IMR-90 (cell line): ENCODE data around the gene HES4. TPM values are rescaled to one million over a fixed set of nuclear protein-coding genes. Genes with fewer than 3 reads are reported as not detected.
A peak's percentile ranks its signal among the peaks of the same experiment; 100 is the strongest.

Source experiments
- ATAC-seq: fragments of 200-7000 bp; cut with Tn5 transposase; 2 replicates; pipeline ENCODE4 v1.9.1; 2020; ENCODE audit warnings: low read depth, mild to moderate bottlenecking, moderate library complexity
- BruUV-seq: library from RNA; stranded (reverse); fragments of 400-500 nt; replicated peaks from 2 replicates; lab custom pipeline; 2021; lab: Mats Ljungman, UMichigan
- CTCF ChIA-PET: fragments of 300-600 bp; formaldehyde crosslinking; extraction: SDS; loops from one replicate; lab custom pipeline; 2021; ENCODE audit warnings: antibody characterized with exemption; lab: Yijun Ruan, JAX
- POLR2A ChIA-PET: fragments of 300-600 bp; sonication (Branson Sonifier 250); formaldehyde crosslinking; loops from one replicate; lab custom pipeline; 2022; ENCODE audit warnings: antibody characterized with exemption; ENCODE audit not compliant: unreplicated experiment; lab: Charles Lee
- DNase-seq: peaks from one replicate; pipeline ENCODE4 v3.0.0; 2013
- H2AFZ ChIP-seq: replicated peaks from 2 replicates; pipeline ENCODE3; 2013; ENCODE audit warnings: low read length, mild to moderate bottlenecking; ENCODE audit not compliant: poor library complexity
- H2AK5ac ChIP-seq: 2 replicates; pipeline ENCODE4 v1.6.1; 2013; ENCODE audit warnings: low read depth, low read length, inconsistent platforms
- H2AK9ac ChIP-seq: replicated peaks from 2 replicates; pipeline ENCODE3; 2013; ENCODE audit warnings: mild to moderate bottlenecking, low read depth, low read length, moderate library complexity; ENCODE audit not compliant: poor library complexity
- H2BK120ac ChIP-seq: 2 replicates; pipeline ENCODE4 v1.6.1; 2013; ENCODE audit warnings: low read depth, low read length, inconsistent platforms
- H2BK15ac ChIP-seq: 3 replicates; pipeline ENCODE4 v1.6.1; 2013; ENCODE audit warnings: low read depth, low read length, inconsistent platforms
- H2BK20ac ChIP-seq: 2 replicates; pipeline ENCODE4 v1.6.1; 2013; ENCODE audit warnings: low read depth, mild to moderate bottlenecking, inconsistent platforms, low read length, moderate library complexity
- H2BK5ac ChIP-seq: 2 replicates; pipeline ENCODE4 v1.6.1; 2013; ENCODE audit warnings: mild to moderate bottlenecking, low read depth, low read length, inconsistent platforms; ENCODE audit not compliant: poor library complexity, severe bottlenecking
- H3K14ac ChIP-seq: replicated peaks from 2 replicates; pipeline ENCODE4 v1.6.1; 2013; ENCODE audit warnings: low read depth, low read length, inconsistent platforms
- H3K18ac ChIP-seq: 2 replicates; pipeline ENCODE4 v1.6.1; 2013; ENCODE audit warnings: low read depth, low read length, control low read depth
- H3K23ac ChIP-seq: 2 replicates; pipeline ENCODE4 v1.6.1; 2013; ENCODE audit warnings: low read depth, low read length, inconsistent platforms
- H3K27ac ChIP-seq: 2 replicates; pipeline ENCODE4 v1.5.1; 2013; ENCODE audit warnings: mild to moderate bottlenecking, control low read depth, low read length; ENCODE audit not compliant: insufficient read depth
- H3K27me3 ChIP-seq: 2 replicates; pipeline ENCODE4 v1.6.1; 2013; ENCODE audit warnings: low read length; ENCODE audit not compliant: control insufficient read depth, insufficient read depth
- H3K36me3 ChIP-seq: 2 replicates; pipeline ENCODE4 v1.6.1; 2013; ENCODE audit warnings: low read length, mixed read lengths; ENCODE audit not compliant: control insufficient read depth, insufficient read depth
- H3K4ac ChIP-seq: 2 replicates; pipeline ENCODE4 v1.6.1; 2013; ENCODE audit warnings: low read depth, low read length, inconsistent platforms
- H3K4me1 ChIP-seq: 2 replicates; pipeline ENCODE4 v1.6.1; 2013; ENCODE audit warnings: low read length, mixed read lengths; ENCODE audit not compliant: control insufficient read depth, insufficient read depth
- H3K4me2 ChIP-seq: 2 replicates; pipeline ENCODE4 v1.6.1; 2013; ENCODE audit warnings: low read depth, mild to moderate bottlenecking, control low read depth, low read length, moderate library complexity
- H3K4me3 ChIP-seq: 2 replicates; pipeline ENCODE4 v1.5.1; 2013; ENCODE audit warnings: low read depth, mild to moderate bottlenecking, control low read depth, low read length, moderate library complexity; ENCODE audit not compliant: insufficient read depth
- H3K56ac ChIP-seq: 2 replicates; pipeline ENCODE4 v1.6.1; 2013; ENCODE audit warnings: low read length, inconsistent platforms; ENCODE audit not compliant: insufficient read depth; ENCODE audit errors: extremely low read depth
- H3K79me1 ChIP-seq, 2 experiments: 2 replicates each; pipeline ENCODE4 v1.6.1; 2013; ENCODE audit warnings: low read length in 2 of 2, inconsistent platforms in 1 of 2, low read depth in 1 of 2
- H3K9ac ChIP-seq: 2 replicates; pipeline ENCODE4 v1.6.1; 2013; ENCODE audit warnings: low read depth, low read length, control low read depth
- H3K9me1 ChIP-seq: 2 replicates; pipeline ENCODE4 v1.6.1; 2013; ENCODE audit warnings: low read length, inconsistent platforms; ENCODE audit not compliant: insufficient read depth
- H3K9me3 ChIP-seq: 2 replicates; pipeline ENCODE4 v1.6.1; 2013; ENCODE audit warnings: low read length; ENCODE audit not compliant: control insufficient read depth, insufficient read depth
- H4K20me1 ChIP-seq: 2 replicates; pipeline ENCODE4 v1.6.1; 2013; ENCODE audit warnings: low read length, inconsistent platforms; ENCODE audit not compliant: insufficient read depth
- H4K5ac ChIP-seq: 2 replicates; pipeline ENCODE4 v1.6.1; 2013; ENCODE audit warnings: mild to moderate bottlenecking, low read depth, low read length, control low read depth
- H4K8ac ChIP-seq, 2 experiments: 2 replicates each; pipeline ENCODE4 v1.6.1; 2013; ENCODE audit warnings: low read depth in 2 of 2, low read length in 2 of 2, control low read depth in 1 of 2, inconsistent platforms in 1 of 2
- H4K91ac ChIP-seq: 2 replicates; pipeline ENCODE4 v1.6.1; 2013; ENCODE audit warnings: low read depth, low read length, inconsistent platforms; ENCODE audit not compliant: insufficient read depth
- CEBPB ChIP-seq: IDR thresholded peaks from 2 replicates; pipeline ENCODE4 v1.6.1; 2012; ENCODE audit warnings: low read depth, low read length, improper control_type of control experiment
- MXI1 ChIP-seq: IDR thresholded peaks from 2 replicates; pipeline ENCODE4 v1.6.1; 2012; ENCODE audit warnings: low read depth, mild to moderate bottlenecking, low read length, moderate library complexity, borderline replicate concordance
- NFE2L2 ChIP-seq: fragments of 150-350 bp; IDR thresholded peaks from 2 replicates; pipeline ENCODE4 v1.6.1; 2016; ENCODE audit warnings: low read depth, mild to moderate bottlenecking, low read length
- POLR2A ChIP-seq: IDR thresholded peaks from 2 replicates; pipeline ENCODE4 v1.6.1; 2012; ENCODE audit warnings: mild to moderate bottlenecking, low read depth, low read length
- RAD21 ChIP-seq: IDR thresholded peaks from 2 replicates; pipeline ENCODE4 v1.6.1; 2012; ENCODE audit warnings: low read length, improper control_type of control experiment
- RFX5 ChIP-seq: IDR thresholded peaks from 2 replicates; pipeline ENCODE4 v1.8.0; 2012; ENCODE audit warnings: low read depth, mild to moderate bottlenecking, low read length, moderate library complexity
- WGBS, 2 experiments: methylation state at CpG; one replicate each; pipeline versions ENCODE4 v1.1.5 to v1.1.7; 2013; ENCODE audit warnings: missing lambda C conversion rate in 2 of 2; ENCODE audit not compliant: insufficient read length in 1 of 2; ENCODE audit errors: extremely low coverage in 2 of 2; 5-methylcytosine and 5-hydroxymethylcytosine counted together
- dilution Hi-C: fragments of 300-500 bp; cut with HindIII; formaldehyde crosslinking; loops from one replicate; pipeline ENCODE4 v1.14.3; 2018; ENCODE audit warnings: low sequenced_read_pairs; ENCODE audit not compliant: unreplicated experiment
- in situ Hi-C: fragments of 300-500 bp; cut with MboI; formaldehyde crosslinking; loops from 3 replicates; pipeline ENCODE4 v1.14.3; 2019; ENCODE audit warnings: low sequenced_read_pairs, inconsistent platforms, mixed read lengths
- intact Hi-C: fragments of 100-400 bp; cut with micrococcal nuclease; formaldehyde crosslinking; loops from 2 replicates; pipeline ENCODE4 v1.10.0; 2022
- polyA plus RNA-seq, 3 experiments: library from polyadenylated mRNA; depleted of rRNA; stranded (reverse); fragments of >200 nt; gene quantifications; 2 replicates each; pipeline ENCODE4 v1.2.3, GENCODE V29; 2012; ENCODE audit warnings: low replicate concordance in 1 of 3
- total RNA-seq: library from RNA; depleted of rRNA; stranded (reverse); fragments of >200 nt; gene quantifications from 2 replicates; pipeline ENCODE4 v1.2.3, GENCODE V29; 2012
- TF ChIP-seq, protein P1 (sequence below): fragments of 150-350 bp; IDR thresholded peaks from 2 replicates; pipeline ENCODE4 v1.6.1; 2016; ENCODE audit warnings: low read depth, mild to moderate bottlenecking, low read length, moderate library complexity, borderline replicate concordance
- TF ChIP-seq, protein P2 (sequence below): fragments of 150-350 bp; IDR thresholded peaks from 2 replicates; pipeline ENCODE4 v1.6.1; 2017; ENCODE audit warnings: mild to moderate bottlenecking, antibody characterized with exemption, low read length, low read depth
- TF ChIP-seq, protein P3 (sequence below): conservative IDR thresholded peaks from 2 replicates; pipeline ENCODE4 v1.5.1; 2012; ENCODE audit warnings: mild to moderate bottlenecking, low read depth, low read length, improper control_type of control experiment

Gene HES4
- total and polyA plus RNA-seq, 2 of the 4 experiments (the other 2 are of a cell fraction): 1.4 to 11.7 TPM

DNA sequence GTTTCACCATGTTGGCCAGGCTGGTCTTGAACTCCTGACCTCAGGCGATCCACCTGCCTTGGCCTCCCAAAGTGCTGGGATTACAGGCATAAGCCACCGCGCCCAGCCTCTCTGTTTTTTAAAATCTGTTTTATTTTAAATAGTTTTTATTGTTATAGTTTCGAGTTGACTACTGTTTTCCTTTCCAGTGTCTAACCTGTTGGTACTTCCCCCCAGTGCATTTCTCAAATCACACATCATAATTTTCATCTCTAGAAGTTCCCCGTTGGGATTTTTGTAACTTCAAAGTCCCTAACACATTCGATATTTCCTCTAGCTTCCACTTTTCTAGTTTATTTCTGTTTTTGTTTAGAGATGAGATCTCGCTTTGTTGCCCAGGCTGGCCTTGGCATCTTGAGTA, 7.5 kb downstream of the HES4 start:
- Histone ChIP-seq H3K4me2 (no peak overlapping the region), H3K36me3 (no peaks in the 10 kb centered on the region), H2AK5ac (no peak overlapping the region), H3K9me3 (peaks cover 10% of the 10 kb centered on the region), H2BK20ac (no peak overlapping the region), H3K4me3 (no peak overlapping the region), H2BK120ac (no peak overlapping the region), H4K5ac (no peak overlapping the region), H3K9ac (no peak overlapping the region), H3K27me3 (no peaks in the 10 kb centered on the region), H2BK5ac (no peak overlapping the region), H2AK9ac (no peak overlapping the region), H3K18ac (no peak overlapping the region), H3K9me1 (no peaks in the 10 kb centered on the region), H3K4me1 (no peaks in the 10 kb centered on the region; the same call in 1 of the 2 replicates), H4K91ac (no peak overlapping the region), H2BK15ac (no peak overlapping the region), H4K8ac (no peak overlapping the region), H3K4ac (no peak overlapping the region), H4K20me1 (peaks cover 4% of the 10 kb centered on the region; the same call in 1 of the 2 replicates), H3K14ac (no peak overlapping the region), H3K79me1 (peaks cover 0 to 5% of the 10 kb centered on the region in 2 experiments; a peak in 2 of 4 replicates), H3K56ac (no peak overlapping the region), H2AFZ (no peak overlapping the region), H3K23ac (no peak overlapping the region), H3K27ac (no peak overlapping the region)
- ATAC-seq: no peak
- TF ChIP-seq, protein P1, sequence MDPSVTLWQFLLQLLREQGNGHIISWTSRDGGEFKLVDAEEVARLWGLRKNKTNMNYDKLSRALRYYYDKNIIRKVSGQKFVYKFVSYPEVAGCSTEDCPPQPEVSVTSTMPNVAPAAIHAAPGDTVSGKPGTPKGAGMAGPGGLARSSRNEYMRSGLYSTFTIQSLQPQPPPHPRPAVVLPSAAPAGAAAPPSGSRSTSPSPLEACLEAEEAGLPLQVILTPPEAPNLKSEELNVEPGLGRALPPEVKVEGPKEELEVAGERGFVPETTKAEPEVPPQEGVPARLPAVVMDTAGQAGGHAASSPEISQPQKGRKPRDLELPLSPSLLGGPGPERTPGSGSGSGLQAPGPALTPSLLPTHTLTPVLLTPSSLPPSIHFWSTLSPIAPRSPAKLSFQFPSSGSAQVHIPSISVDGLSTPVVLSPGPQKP: no peak
- TF ChIP-seq, protein P2, sequence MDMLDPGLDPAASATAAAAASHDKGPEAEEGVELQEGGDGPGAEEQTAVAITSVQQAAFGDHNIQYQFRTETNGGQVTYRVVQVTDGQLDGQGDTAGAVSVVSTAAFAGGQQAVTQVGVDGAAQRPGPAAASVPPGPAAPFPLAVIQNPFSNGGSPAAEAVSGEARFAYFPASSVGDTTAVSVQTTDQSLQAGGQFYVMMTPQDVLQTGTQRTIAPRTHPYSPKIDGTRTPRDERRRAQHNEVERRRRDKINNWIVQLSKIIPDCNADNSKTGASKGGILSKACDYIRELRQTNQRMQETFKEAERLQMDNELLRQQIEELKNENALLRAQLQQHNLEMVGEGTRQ: no peak
- TF ChIP-seq POLR2A: peak; percentile 17; the same call in 1 of the 2 replicates
- no peak for TF ChIP-seq MXI1
- no peak for TF ChIP-seq CEBPB
- TF ChIP-seq, protein P3, sequence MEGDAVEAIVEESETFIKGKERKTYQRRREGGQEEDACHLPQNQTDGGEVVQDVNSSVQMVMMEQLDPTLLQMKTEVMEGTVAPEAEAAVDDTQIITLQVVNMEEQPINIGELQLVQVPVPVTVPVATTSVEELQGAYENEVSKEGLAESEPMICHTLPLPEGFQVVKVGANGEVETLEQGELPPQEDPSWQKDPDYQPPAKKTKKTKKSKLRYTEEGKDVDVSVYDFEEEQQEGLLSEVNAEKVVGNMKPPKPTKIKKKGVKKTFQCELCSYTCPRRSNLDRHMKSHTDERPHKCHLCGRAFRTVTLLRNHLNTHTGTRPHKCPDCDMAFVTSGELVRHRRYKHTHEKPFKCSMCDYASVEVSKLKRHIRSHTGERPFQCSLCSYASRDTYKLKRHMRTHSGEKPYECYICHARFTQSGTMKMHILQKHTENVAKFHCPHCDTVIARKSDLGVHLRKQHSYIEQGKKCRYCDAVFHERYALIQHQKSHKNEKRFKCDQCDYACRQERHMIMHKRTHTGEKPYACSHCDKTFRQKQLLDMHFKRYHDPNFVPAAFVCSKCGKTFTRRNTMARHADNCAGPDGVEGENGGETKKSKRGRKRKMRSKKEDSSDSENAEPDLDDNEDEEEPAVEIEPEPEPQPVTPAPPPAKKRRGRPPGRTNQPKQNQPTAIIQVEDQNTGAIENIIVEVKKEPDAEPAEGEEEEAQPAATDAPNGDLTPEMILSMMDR: no peak
- TF ChIP-seq RFX5: no peak
- no peak for TF ChIP-seq RAD21
- TF ChIP-seq NFE2L2: no peak
- no TSS peak for BruUV-seq
- intact Hi-C loops (no loop called here), dilution Hi-C loops (no loop called here), in situ Hi-C loops (no loop called here)
- WGBS, 2 experiments: no CpG with 5 or more reads among the region's 7 CpGs
- ChIA-PET CTCF (interaction anchor here (1.2 kb wide), 1 partner anchor 27 kb away, joined by 3 read pairs; no protein-coding TSS in a partner anchor), POLR2A (no interaction called here)
- no peak for DNase-seq
